Endodermal cell (in vitro differentiated cells): ENCODE results near the gene ULBP3. TPM values are rescaled to one million over a fixed set of nuclear protein-coding genes. Genes with fewer than 3 reads are reported as not detected.

ENCODE experiments used
- DNase-seq: peaks from one replicate; pipeline ENCODE4 v3.0.0-alpha.2; 2017
- H3K27ac ChIP-seq: 2 replicates; pipeline ENCODE4 v1.5.1; 2013; ENCODE audit warnings: mild to moderate bottlenecking, low read depth, low read length, moderate library complexity
- H3K27me3 ChIP-seq: 2 replicates; pipeline ENCODE4 v1.6.1; 2013; ENCODE audit warnings: mild to moderate bottlenecking, low read length, moderate library complexity; ENCODE audit not compliant: insufficient read depth, control insufficient read depth, poor library complexity, severe bottlenecking
- H3K36me3 ChIP-seq: 2 replicates; pipeline ENCODE4 v1.7.0; 2013; ENCODE audit warnings: mild to moderate bottlenecking, low read length, moderate library complexity; ENCODE audit not compliant: control insufficient read depth, insufficient read depth
- H3K4me1 ChIP-seq: one replicate; pipeline ENCODE4 v1.7.0; 2013; ENCODE audit warnings: low read length; ENCODE audit not compliant: control insufficient read depth, insufficient read depth
- H3K4me3 ChIP-seq: 2 replicates; pipeline ENCODE4 v1.5.1; 2013; ENCODE audit warnings: mild to moderate bottlenecking, low read length, moderate library complexity
- H3K9ac ChIP-seq: 2 replicates; pipeline ENCODE4 v1.6.1; 2013; ENCODE audit warnings: mild to moderate bottlenecking, low read length, moderate library complexity; ENCODE audit not compliant: poor library complexity, severe bottlenecking; ENCODE audit errors: extremely low read depth
- H3K9me3 ChIP-seq: 2 replicates; pipeline ENCODE4 v1.6.1; 2013; ENCODE audit warnings: mild to moderate bottlenecking, low read length, moderate library complexity; ENCODE audit not compliant: control insufficient read depth
- H3K27ac Mint-ChIP-seq: 2 replicates; pipeline ENCODE4 v1.8.0; 2020; ENCODE audit warnings: mixed read lengths
- H3K27me3 Mint-ChIP-seq: 2 replicates; pipeline ENCODE4 v1.8.0; 2021; ENCODE audit warnings: mild to moderate bottlenecking, mixed read lengths; ENCODE audit not compliant: insufficient read depth
- H3K36me3 Mint-ChIP-seq: 2 replicates; pipeline ENCODE4 v1.8.0; 2020; ENCODE audit warnings: low read depth, mixed read lengths
- H3K4me1 Mint-ChIP-seq: 2 replicates; pipeline ENCODE4 v1.8.0; 2020; ENCODE audit warnings: mixed read lengths
- H3K4me3 Mint-ChIP-seq: 2 replicates; pipeline ENCODE4 v1.8.0; 2020; ENCODE audit warnings: mild to moderate bottlenecking, moderate library complexity, mixed read lengths
- H3K9me3 Mint-ChIP-seq: 2 replicates; pipeline ENCODE4 v1.8.0; 2020; ENCODE audit warnings: mild to moderate bottlenecking, mixed read lengths
- CTCF ChIP-seq: fragments of 200-600 bp; sonication (generic); conservative IDR thresholded peaks from 2 replicates; pipeline ENCODE4 v1.5.0; 2021; ENCODE audit warnings: antibody characterized with exemption, mild to moderate bottlenecking
- WGBS, 2 experiments: methylation state at CpG; one replicate each; pipeline versions ENCODE4 v1.1.5 to v1.1.7; 2013; ENCODE audit warnings: missing lambda C conversion rate in 2 of 2, mixed read lengths in 1 of 2; ENCODE audit not compliant: insufficient coverage in 1 of 2, insufficient read length in 1 of 2; 5-methylcytosine and 5-hydroxymethylcytosine counted together
- total RNA-seq, 2 donors: library from RNA; stranded (reverse); fragmentation: NEBNext Ultra II Directional in 1 of 2; extraction: Animal tissue kit (Norgen Biotek cat#: 25700) in 1 of 2; gene quantifications; 2 replicates in 1 of 2; 3 replicates in 1 of 2; pipeline ENCODE4 v1.2.1, GENCODE V29; 2021

Gene ULBP3
- total RNA-seq, 2 donors from 2014 or later: 4.4 to 5.4 TPM

GRCh38 chr6:150053450-150053849 is 15.5 kb downstream of the ULBP3 start:
- H3K9me3 ChIP-seq: no peaks in the 10 kb centered on the region
- no peaks in the 10 kb centered on the region for H3K4me1 ChIP-seq
- H3K27ac ChIP-seq: no peak overlapping the region
- no peaks in the 10 kb centered on the region for H3K4me1 Mint-ChIP-seq
- 86 to 96% methylated on average over 7 to 11 of the region's 11 CpGs for WGBS, 2 experiments
- H3K4me3 ChIP-seq: no peak overlapping the region
- H3K27me3 Mint-ChIP-seq: peaks cover 69% of the 10 kb centered on the region
- no peak for TF ChIP-seq CTCF
- no peak overlapping the region for H3K4me3 Mint-ChIP-seq
- H3K27me3 ChIP-seq: peaks cover 59% of the 10 kb centered on the region
- no peaks in the 10 kb centered on the region for H3K36me3 Mint-ChIP-seq
- H3K27ac Mint-ChIP-seq: no peak overlapping the region
- peaks cover 2% of the 10 kb centered on the region for H3K9me3 Mint-ChIP-seq
- DNase-seq: no peak
- no peak overlapping the region for H3K9ac ChIP-seq
- H3K36me3 ChIP-seq: no peaks in the 10 kb centered on the region

- Histone ChIP-seq H3K4me1 (no peaks in the 10 kb centered on the region), H3K36me3 (no peaks in the 10 kb centered on the region), H3K27me3 (peaks cover 60% of the 10 kb centered on the region), H3K4me3 (no peak overlapping the region), H3K9me3 (no peaks in the 10 kb centered on the region), H3K9ac (no peak overlapping the region), H3K27ac (no peak overlapping the region)
- Mint-ChIP-seq H3K27me3 (peaks cover 69% of the 10 kb centered on the region), H3K4me3 (no peak overlapping the region), H3K36me3 (no peaks in the 10 kb centered on the region), H3K4me1 (no peaks in the 10 kb centered on the region), H3K9me3 (peaks cover 2% of the 10 kb centered on the region), H3K27ac (no peak overlapping the region)
- no peak for TF ChIP-seq CTCF
- no peak for DNase-seq
- 44 to 63% methylated on average over 4 of the region's 4 CpGs for WGBS, 2 experiments
Measured at GRCh38 chr6:150050846-150051245, 18.1 kb downstream of the ULBP3 start.

- Histone ChIP-seq H3K27me3 (peaks cover 33% of the 10 kb centered on the region), H3K4me3 (no peak overlapping the region), H3K4me1 (no peaks in the 10 kb centered on the region), H3K9me3 (no peaks in the 10 kb centered on the region), H3K27ac (no peak overlapping the region), H3K36me3 (no peaks in the 10 kb centered on the region), H3K9ac (no peak overlapping the region)
- Mint-ChIP-seq H3K4me3 (no peak overlapping the region), H3K4me1 (no peaks in the 10 kb centered on the region), H3K27ac (no peak overlapping the region), H3K9me3 (no peaks in the 10 kb centered on the region), H3K27me3 (peaks cover 57% of the 10 kb centered on the region), H3K36me3 (no peaks in the 10 kb centered on the region)
- TF ChIP-seq CTCF: no peak
- DNase-seq: no peak
- 86 to 95% methylated on average over 2 to 4 of the region's 4 CpGs for WGBS, 2 experiments
Measured at GRCh38 chr6:150048099-150048498, 20.8 kb downstream of the ULBP3 start.
